Sigmoid colon (tissue), 4 donors: Measurements from ENCODE around the gene GLRA1.

Source experiments
- CTCF ChIP-seq, 4 experiments: fragments of 450-650 bp in 3 of 4; fragments of 200-600 bp in 1 of 4; IDR thresholded peaks; one replicate each; pipeline ENCODE4 v1.5.1; 2016 to 2019; ENCODE audit warnings: antibody characterized with exemption in 4 of 4, mild to moderate bottlenecking in 3 of 4, moderate library complexity in 2 of 4
- EP300 ChIP-seq, 4 donors: sonication (generic); formaldehyde crosslinking; IDR thresholded peaks; one replicate each; pipeline ENCODE4 v1.6.1; 2017; ENCODE audit warnings: antibody characterized with exemption in 4 of 4
- POLR2A ChIP-seq, 2 donors: fragments of 450-650 bp; IDR thresholded peaks; one replicate each; pipeline ENCODE4 v1.6.1; 2016; ENCODE audit warnings: antibody characterized with exemption in 2 of 2, mild to moderate bottlenecking in 2 of 2, moderate library complexity in 2 of 2
- POLR2AphosphoS5 ChIP-seq, 4 donors: sonication (generic); formaldehyde crosslinking; IDR thresholded peaks; one replicate each; pipeline ENCODE4 v1.6.1; 2017; ENCODE audit warnings: antibody characterized with exemption in 4 of 4

DNA sequence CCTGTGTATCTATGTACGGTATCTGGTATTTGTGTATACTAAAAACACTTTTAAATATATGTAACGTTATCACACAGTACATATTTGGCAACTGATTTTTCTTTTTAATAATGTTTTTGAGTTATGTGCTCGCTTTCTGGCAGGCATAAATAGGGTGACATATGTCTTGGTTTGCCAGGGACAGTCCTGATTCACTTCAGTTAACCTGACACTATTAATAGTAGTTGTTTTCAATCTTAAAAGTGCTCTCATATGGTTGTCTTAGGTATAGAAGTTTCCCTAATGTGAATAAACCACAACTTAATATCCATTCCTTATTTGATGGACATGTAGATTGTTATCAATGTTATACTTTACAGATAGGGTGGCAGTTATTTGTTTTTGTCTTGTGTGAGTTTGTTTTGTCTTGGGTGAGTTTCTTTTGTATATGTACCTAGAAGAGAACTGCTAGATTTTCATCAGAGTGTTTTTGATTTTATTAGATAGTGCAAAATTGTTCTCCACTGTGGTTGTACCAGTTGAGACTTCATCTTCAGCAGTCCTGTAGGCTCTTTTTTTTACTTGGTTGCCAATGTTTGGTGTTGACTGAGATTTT lies 145.0 kb downstream of the GLRA1 start:
- TF ChIP-seq CTCF (IDR thresholded peaks at IDR 0.05) = no peak
- TF ChIP-seq POLR2A (IDR thresholded peaks at IDR 0.05) = no peak
- no peak for TF ChIP-seq EP300 (IDR thresholded peaks at IDR 0.05)
- no peak for TF ChIP-seq POLR2AphosphoS5 (IDR thresholded peaks at IDR 0.05)
